TTC549 (cell line): ENCODE results near the gene ATP1A3.

Experiments used
- FAIRE-seq: peaks from 2 replicates; lab custom pipeline; 2012; peaks lifted over from hg19 to GRCh38; lab: Jason Lieb, UNC

The ATP1A3 gene

DNA sequence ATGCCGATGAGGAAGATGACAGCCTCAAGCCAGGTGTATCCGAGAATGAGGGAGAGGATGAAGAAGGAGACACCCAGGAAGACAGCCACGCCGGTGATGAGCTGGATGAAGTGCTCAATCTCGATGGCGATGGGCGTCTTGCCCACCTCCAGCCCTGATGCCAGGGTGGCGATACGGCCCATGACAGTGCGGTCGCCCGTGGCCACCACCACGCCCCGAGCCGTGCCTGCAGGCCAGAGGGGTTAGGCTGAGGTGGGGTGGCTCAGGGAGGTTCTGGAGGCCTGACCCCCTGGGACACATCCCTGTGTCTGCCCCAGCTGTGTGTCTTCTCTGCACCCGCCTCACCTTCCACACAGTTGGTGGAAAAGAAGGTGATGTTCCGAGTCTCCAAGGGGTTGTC, 9.1 kb downstream of the ATP1A3 start:
- FAIRE-seq = no peak

DNA sequence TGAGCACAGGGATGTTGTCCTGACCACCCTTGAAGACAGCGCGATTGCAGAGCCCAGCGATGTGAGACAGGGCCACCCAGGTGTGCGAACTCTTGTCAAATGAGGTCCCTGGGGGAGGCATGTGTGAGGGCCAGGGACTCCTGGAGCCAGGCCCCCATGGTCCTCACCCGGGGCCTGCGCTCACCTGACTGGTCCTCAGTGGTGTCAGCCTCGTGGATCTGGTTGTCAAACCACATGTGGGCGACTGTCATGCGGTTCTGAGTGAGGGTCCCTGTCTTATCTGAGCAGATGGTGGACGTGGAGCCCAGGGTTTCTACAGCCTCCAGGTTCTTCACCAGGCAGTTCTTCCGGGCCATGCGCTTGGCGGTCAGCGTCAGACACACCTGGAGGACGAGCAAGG, 12.3 kb downstream of the ATP1A3 start:
- no peak for FAIRE-seq

DNA sequence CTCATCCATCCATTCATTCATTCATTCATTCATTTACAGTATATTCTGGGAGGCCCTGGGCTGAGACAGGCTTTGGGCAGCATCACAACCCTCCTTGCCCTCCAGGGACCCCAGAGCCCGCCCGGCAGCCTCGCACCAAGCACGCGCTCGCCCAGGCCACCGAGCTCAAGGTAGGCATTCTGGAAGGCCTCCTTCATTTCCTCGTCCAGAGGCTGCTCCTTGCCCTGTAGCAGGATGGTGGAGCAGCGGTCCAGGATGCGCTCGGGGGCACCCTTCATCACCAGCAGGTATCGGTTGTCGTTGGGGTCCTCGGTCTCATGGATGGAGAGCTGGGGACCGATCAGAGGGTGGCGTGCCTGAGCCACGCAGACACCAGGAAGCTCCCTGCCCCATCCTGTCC, 15.6 kb downstream of the ATP1A3 start:
- FAIRE-seq = no peak

DNA sequence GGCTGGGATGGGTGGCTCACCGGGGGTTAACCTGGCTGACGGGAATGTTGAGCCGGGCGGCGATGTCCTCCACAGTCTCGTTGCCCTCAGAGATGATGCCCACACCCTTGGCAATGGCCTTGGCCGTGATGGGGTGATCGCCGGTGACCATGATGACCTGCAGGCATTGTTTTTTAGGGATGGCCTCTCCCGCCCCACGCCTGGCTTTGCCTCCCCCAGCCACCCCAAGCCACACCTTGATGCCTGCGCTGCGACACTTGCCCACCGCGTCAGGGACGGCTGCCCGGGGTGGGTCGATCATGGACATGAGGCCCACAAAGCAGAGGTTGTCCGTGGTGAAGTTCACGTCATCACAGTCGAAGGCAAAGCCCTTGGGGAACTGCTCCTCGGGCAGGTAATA, 16.1 kb downstream of the ATP1A3 start:
- FAIRE-seq = no peak

DNA sequence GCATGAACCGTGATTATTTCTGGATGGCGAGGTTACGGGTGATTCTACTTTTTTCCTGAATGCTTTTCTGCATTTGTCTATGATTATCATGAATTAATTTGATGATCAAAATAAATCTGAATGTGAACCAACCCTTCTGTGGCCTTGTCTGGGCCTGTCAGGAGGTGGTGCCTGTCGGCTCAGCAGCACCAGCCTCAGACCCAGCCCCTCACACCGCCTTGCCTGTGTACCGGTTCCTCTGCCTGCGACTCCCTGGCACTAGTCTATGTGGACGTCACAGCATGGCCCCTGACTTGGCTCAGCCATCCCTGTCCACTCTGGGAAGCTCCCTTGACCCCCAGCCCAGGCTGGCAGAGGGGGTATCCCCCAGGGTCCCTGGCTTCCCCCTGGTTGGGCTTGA, 19.4 kb downstream of the ATP1A3 start:
- no peak for FAIRE-seq

DNA sequence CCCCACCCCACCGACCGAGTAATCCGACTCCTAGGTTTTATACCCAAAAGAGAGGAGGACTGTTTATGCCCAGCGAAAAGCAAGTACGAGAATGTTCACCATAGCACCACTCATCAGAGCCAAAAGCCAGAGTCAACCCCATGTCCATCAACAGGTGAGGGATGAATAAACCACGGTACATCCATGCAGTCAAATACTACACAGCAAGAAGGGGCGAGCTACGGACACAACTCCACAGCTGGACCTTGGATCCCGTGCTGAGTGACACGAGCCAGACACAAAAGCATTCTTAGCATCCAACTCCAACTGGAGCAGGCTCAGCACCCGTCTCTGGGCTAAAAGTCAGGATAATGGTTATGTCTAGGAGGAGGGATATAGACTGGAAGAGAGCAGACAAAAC, 22.7 kb downstream of the ATP1A3 start:
- no peak for FAIRE-seq

DNA sequence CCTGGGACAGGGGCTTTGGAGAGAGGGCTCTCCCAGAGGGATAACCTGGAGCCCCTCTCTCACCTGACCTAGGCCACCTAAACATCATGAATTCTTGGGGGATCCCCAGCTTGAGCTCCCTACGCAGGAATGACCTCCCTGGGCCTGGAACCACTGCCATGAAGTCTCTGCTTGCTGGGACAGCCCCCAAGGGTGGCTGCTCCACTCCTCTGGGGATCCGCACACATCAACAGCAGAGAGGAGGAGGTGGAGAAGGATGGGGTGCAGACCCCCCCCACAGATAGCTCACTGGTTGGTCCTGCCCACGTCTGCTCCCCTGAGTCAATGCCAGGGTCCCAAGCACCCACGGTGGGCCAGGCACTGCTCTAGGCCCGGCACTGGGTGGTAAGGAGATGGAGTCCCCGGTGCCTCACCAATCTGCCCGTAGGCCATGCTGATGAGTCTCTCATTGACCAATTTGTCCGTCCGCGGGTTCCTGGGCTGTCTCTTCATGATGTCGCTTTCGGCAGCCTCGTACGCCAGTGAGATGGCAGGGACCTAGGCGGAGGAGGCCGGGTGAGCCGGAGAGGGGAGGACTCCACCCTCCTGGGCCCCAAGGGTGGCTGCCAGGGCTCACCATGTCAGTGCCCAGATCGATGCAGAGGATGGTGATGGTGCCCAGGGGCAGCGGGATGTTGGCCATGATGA, 24.1 kb downstream of the ATP1A3 start:
- FAIRE-seq = no peak

DNA sequence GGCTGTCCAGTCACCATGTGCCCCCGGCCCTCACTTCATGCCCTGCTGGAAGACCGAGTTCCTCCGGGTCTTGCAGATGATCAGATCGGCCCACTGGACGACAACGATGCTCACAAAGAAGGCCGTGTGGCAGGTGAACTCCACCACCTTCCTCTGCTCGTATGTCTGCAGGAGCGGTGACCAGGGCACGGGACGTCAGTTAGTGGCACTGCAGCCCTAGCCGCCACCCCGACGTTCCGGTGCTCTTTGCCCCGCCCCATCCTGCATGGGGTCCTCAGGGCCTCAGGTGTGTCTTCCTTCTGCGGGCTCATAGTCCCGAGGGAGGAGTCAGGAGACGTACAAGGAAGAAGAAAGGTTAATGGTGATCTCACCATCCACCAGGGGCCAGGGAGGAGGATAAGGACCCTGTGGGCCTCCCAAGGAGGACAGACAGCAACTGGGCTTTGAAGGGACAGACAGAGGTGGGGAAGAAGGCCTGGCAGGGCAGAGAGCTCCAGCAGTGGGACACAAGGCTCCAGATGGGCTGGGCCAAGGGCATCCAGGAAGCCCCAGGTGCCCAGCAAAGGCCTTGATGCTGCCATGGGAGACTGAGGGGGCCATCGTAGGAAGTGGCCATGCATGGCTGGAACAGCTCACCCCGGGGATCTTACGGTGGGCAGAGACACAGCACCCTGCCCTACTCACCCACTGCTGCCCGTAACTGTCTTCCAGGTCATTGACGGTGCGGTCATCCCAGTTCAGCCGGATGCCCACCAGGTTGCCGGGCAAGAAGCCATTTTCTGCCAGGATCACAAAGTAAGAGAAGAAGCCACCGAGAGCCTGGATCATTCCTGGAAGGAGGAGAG, 25.1 kb downstream of the ATP1A3 start:
- FAIRE-seq = no peak

DNA sequence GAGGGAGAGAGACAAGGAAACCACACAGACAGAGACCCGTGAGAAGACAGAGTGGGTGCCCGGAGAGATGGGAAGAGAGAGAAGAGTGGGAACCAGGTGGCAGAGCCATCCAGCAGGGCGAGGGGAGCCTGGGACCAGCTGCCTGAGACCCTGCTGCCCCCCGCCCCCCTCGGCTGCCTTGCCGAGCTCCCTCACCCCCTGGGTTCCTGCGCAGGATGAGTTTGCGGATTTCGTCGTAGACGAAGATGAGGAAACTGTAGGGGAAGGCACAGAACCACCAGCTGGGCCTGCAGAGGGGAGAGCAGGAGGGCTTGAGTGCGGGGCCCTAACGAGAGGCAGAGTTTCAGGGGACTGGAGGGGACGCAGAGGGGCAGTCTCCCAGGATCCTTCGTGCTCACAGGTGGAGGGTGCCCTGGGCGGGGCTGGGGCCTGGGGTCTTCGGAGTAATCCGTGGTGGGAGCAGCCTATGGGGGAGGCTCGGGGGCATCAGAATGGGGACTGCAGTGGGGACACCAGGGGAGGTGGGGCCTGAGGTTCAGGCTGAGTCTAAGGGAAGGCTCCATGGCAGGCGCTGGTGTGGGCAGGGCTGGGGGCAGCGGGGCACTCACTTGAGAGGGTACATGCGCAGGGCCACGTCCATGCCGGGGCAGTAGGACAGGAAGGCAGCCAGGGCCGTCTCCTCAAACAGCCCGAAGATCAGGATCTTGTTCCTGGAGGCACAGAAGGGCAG, 26.8 kb downstream of the ATP1A3 start:
- FAIRE-seq = no peak

DNA sequence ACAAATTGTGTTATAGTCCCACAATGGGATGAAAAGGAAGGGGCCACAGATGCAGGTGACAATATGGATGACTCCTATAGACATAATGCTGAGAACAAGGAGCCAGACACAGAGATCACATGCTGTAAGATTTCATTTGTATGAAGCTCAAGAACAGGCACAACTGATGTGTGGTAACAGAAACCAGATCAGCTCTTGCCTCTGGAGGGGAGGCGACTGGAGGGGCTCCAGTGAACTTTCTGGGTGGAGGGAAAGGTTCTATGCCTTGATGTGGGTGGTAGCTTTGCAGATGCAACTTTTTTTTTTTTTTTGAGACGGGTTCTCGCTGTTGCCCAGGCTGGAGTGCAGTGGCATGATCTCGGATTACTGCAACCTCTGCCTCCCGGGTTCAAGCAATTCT, 28.9 kb downstream of the ATP1A3 start:
- FAIRE-seq = no peak

DNA sequence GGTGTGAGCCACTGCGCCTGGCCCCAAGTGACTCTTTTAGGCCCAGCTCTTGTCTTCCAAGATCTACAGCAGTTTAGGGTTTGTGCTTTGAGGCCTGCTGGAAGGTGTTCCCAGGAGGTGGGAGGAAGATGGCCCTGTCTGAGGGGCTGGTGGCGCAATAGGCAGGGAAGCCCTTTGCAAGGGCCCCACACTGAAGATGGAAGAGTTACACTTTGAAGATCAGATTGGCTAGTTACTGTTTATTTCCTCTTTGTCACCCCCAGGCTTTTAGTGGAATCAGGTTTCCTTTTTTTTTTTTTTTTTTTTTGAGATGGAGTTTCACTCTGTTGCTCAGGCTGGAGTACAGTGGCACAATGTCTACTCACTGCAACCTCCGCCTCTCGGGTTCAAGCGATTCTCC, 33.1 kb downstream of the ATP1A3 start:
- FAIRE-seq = no peak

DNA sequence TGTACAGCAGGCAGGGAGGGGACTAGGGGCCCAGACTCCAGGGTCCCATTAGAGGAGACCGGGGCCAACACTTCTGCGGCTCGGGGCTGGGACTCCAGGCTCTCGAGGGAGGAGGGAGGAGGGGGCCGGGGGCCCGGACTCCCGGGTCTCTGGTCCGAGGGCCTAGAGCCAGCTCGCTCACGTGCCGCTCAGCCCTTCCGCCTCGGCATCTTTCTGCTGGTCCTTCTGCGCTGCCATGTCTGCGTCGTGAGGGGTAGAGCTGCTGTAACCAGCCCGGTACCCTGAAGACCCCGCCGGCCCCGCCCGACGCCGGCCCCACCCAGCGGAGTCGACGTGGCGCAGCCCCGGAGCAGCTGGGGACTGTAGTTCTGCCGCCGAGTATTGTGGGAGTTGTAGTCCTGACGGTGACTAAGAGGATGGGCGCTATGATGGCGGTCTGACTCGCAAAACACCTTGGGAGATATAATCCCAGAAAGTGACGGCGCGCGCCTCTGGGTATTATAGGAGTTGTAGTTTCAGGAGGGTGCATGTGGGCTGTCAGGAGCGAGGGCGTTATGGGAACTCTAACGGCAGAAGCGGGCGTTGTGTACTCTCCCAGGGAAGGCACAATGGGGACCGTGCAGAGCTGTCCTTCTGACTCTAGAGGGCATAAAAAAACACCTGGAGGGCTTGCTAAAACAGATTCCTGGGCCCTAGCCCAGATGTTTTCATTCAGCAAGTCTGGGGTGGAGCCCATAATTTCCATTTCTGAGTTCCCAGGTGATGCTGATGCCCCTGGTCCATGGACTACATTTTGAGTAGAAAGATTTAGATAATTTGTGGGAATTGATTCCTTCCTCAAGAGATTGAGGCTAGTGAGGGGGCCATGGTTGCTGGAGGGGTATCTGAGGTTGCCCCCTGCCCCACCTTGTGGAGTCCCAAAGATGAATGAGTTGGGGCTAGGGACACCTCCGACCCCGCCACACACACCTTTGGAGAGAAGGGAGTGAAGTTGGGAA, 34.7 kb downstream of the ATP1A3 start, which contains the start of gene RABAC1:
RABAC1 (minus strand) TSS at position 266 of the 998 bp plus-strand sequence; CDS start at position 237, 29 bp downstream.
- peak; percentile 33 for FAIRE-seq

DNA sequence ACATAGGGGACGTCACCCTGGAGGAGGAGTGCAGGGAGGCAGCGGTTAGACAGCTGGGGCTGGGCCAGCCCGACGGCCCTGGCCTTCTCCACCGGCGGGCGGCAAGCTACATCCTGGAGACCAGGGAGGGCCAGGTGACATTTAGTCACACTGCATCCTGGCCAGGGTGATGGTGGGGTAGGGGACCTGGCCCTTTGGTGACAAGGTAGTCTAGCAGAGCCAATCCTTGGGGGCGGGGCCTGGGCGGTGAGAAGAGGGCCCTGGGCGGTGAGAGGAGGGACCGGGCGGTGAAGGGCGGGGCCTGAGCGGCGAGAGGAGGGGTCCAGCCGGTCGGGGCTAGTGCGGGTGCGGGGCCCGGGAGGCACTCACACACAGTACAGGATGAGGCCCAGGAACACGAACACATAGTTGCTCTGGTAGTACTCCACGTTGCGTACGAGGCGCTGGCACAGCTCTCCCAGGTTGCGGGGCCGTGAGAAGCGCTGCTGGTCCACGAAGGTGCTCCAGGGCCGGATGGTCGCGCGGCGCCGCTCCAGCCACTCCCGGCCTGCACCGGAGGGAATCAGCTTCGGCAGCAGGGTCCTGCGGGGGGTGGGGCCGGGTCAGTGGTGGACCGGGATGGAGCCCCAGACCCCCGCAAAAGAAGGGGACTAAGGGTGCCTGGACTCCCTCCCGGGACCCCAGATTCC, 35.5 kb downstream of the ATP1A3 start:
- no peak for FAIRE-seq

DNA sequence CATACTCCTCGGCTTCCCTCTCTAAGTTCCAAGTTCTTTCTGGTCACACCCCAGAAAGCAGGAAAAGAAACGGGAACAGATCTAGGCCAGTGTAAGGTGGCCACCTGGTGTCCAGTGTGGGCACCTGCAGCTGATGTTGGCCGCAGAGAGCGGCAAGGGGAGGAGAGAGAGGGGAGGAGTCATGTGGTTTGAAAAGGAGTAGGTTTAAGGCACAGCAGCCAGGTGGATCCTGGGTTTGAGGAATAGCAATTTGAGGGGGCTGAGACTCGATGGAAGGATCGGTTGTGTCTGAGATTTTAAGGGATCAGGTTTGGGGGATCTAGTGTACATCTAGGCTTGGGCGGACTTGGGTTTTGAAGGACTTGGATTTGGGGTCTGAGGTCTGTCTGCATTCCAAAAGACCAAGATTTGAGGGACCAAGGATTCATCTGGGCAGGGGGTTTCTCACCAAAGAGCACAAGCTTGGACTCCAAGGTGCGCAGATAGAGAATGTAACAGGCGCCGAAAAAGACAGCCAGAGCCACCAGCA, 36.1 kb downstream of the ATP1A3 start:
- peak; percentile 67 for FAIRE-seq

DNA sequence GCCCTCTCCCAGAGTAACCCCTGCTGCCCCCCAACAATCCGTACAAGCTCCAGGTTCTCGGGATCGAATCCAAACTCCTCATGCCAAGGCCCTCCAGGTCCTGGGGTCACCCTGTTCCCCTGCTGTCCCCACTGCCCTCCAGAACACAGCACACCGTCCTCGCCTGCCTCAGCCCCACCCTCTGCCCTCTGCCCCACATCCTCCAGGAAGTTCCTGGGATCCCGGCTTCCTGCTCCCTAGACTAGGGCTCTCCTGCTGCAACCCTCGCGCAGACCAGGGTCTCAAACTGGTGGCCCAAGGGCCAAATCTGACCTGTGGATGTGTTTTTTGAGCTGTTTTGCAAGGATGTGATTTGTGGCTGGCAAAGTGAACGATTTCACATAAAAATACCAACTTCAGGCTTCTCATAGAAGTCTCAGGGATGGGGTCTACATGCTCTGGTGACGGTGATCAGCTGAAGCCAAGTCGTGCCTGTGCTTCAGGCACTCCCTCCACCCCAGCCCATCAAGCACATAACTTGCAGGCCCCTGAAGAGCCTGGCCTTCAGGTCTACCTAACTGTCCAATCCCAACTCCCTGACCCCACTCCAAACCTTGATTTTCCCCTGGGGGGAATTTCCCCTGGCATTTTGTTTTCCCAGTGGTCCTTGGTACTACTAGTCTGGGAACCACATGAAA, 36.7 kb downstream of the ATP1A3 start:
- FAIRE-seq = no peak

DNA sequence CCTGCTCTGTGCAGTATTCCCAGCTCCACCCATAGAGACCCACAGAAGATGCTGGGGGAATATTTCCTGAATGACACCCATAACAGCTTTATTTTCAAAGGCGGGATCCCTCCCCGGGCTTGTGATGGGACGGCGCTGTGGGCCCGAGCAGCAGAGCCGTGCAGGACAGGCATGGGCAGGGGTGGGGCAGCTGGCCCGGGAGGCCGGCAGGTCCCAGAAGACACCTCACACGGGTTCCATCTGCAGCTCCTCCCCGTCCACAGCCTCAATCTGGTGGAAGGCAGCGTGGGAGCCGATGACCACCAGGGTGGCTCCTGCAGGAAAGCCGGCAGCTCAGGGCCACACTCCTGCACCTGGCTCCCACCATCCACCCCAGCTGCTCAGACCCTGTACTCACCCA, 37.4 kb downstream of the ATP1A3 start:
- no peak for FAIRE-seq

DNA sequence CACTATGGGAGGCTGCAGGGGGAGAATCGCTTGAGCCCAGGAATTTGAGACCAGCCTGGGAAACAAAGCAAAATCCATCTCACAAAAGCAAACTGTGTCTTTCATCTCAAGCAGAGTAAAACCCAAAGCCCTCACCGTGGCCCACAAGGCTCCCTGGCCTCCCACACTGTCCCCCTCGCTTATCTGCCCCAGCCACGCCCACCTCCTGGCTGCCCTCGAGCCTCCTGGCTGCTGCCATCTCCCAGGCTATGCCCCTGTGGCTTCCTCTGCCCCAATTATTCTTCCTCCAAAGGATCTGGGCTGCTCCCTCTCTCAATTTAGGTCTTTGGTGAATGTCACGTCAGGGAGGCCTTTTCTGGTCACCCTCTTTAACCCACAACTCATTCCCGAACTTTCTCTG, 38.5 kb downstream of the ATP1A3 start:
- FAIRE-seq = no peak

DNA sequence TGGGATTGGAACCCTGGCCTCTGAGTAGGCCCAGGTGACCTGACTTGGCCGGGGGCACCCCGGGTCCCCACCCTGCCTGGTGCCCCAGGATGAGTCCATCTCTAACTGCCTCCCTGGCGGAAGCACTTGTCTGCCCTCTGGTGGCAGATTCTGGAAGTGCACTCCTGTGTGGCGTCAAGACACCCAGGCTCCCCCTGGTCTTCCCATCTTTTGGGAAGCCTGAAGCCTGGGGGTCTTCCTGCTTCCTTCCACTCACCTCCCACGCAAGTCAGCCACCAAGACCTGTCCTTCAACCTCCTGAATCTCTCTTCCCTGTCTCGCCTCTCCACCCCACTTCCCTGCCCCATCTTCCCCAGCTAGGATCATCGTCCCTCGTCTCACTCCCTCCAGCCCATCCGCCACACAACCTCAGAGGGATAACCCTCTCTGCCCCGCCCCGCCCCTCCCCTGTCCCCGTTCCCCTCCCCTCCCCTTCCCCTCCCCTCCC, 42.3 kb downstream of the ATP1A3 start:
- no peak for FAIRE-seq

DNA sequence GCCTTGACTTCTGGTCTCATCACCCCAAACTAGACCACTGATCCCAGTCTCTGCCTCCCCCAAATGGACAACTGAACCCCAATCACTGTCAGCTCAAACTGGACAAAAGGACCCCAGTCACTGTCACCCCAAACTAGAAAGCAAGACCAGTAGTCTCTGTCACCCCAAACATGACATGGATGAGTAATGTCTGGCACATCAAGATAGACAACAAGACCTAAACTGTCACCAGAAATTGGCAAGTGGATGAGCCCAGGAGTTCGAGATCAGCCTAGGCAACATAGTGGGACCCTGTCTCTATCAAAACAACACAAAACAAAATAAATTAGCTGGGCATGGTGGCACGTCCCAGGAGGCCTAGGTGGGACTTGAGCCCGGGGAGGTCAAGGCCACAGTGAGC, 46.9 kb downstream of the ATP1A3 start:
- FAIRE-seq = no peak

DNA sequence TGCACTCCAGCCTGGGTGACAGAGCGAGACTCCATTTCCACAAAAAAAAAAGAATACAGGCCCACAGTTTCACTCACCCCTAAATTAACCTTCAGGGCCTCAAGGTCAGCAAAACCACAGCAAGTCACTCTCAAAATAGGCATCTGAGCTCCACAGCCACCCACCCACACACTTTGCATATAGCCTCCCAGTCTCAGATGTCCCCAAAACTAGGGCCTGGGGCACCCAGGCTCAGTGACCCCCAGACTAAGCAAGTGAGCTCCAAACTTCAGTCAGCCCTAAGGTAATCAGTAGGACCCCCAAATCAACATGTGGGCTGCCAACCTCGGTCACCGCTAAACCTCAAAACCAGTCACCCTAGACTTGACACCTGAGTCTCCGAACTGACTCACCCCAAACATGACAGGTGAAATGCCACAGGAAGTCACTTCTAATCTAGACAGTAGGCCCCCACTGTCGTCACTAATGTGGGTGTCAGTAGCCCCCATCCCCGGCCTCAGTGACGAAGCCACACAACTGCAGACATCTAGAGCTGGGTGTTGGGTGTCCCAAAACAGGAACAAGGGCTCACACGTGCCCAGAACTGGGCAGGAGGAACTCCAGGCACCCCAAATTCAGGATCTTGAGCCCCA, 48.8 kb downstream of the ATP1A3 start:
- FAIRE-seq = no peak
